ENCODE data around the gene CIDEB.

DNA sequence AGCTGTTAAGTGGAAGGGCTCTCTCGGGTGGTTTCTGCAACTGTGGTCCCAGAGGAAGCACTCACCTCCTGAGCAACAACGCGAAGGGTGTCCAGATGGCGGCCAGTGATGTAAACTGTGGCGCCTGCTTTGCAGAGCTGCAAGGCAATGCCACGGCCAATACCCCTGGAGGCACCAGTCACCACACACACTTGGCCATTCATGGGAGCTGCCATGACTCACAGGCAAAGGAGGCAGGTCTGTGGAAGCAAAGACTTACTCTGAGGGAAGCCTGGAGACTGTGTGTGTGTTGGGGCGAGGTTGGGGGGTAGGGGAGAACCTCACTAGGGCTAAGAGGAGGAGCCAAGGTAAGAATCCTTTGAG, 8.9 kb downstream of the CIDEB start:
- TF ChIP-seq, protein P1, sequence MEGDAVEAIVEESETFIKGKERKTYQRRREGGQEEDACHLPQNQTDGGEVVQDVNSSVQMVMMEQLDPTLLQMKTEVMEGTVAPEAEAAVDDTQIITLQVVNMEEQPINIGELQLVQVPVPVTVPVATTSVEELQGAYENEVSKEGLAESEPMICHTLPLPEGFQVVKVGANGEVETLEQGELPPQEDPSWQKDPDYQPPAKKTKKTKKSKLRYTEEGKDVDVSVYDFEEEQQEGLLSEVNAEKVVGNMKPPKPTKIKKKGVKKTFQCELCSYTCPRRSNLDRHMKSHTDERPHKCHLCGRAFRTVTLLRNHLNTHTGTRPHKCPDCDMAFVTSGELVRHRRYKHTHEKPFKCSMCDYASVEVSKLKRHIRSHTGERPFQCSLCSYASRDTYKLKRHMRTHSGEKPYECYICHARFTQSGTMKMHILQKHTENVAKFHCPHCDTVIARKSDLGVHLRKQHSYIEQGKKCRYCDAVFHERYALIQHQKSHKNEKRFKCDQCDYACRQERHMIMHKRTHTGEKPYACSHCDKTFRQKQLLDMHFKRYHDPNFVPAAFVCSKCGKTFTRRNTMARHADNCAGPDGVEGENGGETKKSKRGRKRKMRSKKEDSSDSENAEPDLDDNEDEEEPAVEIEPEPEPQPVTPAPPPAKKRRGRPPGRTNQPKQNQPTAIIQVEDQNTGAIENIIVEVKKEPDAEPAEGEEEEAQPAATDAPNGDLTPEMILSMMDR (IDR thresholded peaks at IDR 0.05; ENCODE audit: borderline replicate concordance, extremely low read depth, low read length, poor library complexity, severe bottlenecking), result no peak
- TF ChIP-seq EZH2 (IDR thresholded peaks at IDR 0.05; ENCODE audit: borderline replicate concordance, low read depth, low read length, severe bottlenecking), result no peak
